ENCODE results near the gene TRIM63. TPM values are rescaled to one million over a fixed set of nuclear protein-coding genes. Genes with fewer than 3 reads are reported as not detected.

TRIM63 gene
- total RNA-seq, 1 experiment from 2014 or later, result not detected

GRCh38 chr1:26032656-26033357 is 34.6 kb downstream of the TRIM63 start:
- H3K4me1 ChIP-seq (replicated peaks; ENCODE audit: insufficient read depth), result peaks cover 9% of the 10 kb centered on the region
- CTCF ChIA-PET, result no interaction called here
- no peaks in the 10 kb centered on the region for H3K27me3 ChIP-seq (ENCODE audit: insufficient read depth, low read depth)
- POLR2A ChIA-PET (ENCODE audit: unreplicated experiment), result interaction anchor here (0.6 kb wide), 1 partner anchor 132 kb away, joined by 6 read pairs; no protein-coding TSS in a partner anchor
- intact Hi-C loops (cut with micrococcal nuclease; ENCODE audit: unreplicated experiment), result no loop called here
- H3K79me2 ChIP-seq (ENCODE audit: low read depth), result no peaks in the 10 kb centered on the region
- no peak overlapping the region for H3K27ac ChIP-seq
- no peak overlapping the region for H3K4me3 ChIP-seq
- no TSS peak for BruUV-seq (replicated peaks)
- no peaks in the 10 kb centered on the region for H3F3A ChIP-seq (ENCODE audit: insufficient read depth, low read depth)
- no peaks in the 10 kb centered on the region for H3K36me3 ChIP-seq (ENCODE audit: low read depth)
- H3K9me3 ChIP-seq (ENCODE audit: insufficient read depth, low read depth), result no peaks in the 10 kb centered on the region
- no peaks in the 10 kb centered on the region for H3K9me2 ChIP-seq (ENCODE audit: insufficient read depth)
- no peak for DNase-seq
- H2AFZ ChIP-seq, result no peak overlapping the region
- no peaks in the 10 kb centered on the region for H4K20me1 ChIP-seq (ENCODE audit: insufficient read depth)
- H3K4me2 ChIP-seq, result no peak overlapping the region
- no peak for TF ChIP-seq EZH2 (IDR thresholded peaks at IDR 0.05; ENCODE audit: low read depth)
- TF ChIP-seq CTCF (conservative IDR thresholded peaks at IDR 0.05), result no peak

GRCh38 chr1:26031611-26032220 is 35.7 kb downstream of the TRIM63 start:
- Histone ChIP-seq H4K20me1 (ENCODE audit: insufficient read depth) (no peaks in the 10 kb centered on the region), H3K4me3 (no peak overlapping the region), H3K4me2 (no peak overlapping the region), H3K36me3 (ENCODE audit: low read depth) (no peaks in the 10 kb centered on the region), H3K27ac (no peak overlapping the region), H3K79me2 (ENCODE audit: low read depth) (no peaks in the 10 kb centered on the region), H3K27me3 (ENCODE audit: insufficient read depth, low read depth) (no peaks in the 10 kb centered on the region), H3K9me2 (ENCODE audit: insufficient read depth) (no peaks in the 10 kb centered on the region), H3K9me3 (ENCODE audit: insufficient read depth, low read depth) (no peaks in the 10 kb centered on the region), H3K4me1 (replicated peaks; ENCODE audit: insufficient read depth) (peaks cover 6% of the 10 kb centered on the region), H3F3A (ENCODE audit: insufficient read depth, low read depth) (no peaks in the 10 kb centered on the region), H2AFZ (no peak overlapping the region)
- TF ChIP-seq CTCF (conservative IDR thresholded peaks at IDR 0.05) (no peak), EZH2 (IDR thresholded peaks at IDR 0.05; ENCODE audit: low read depth) (no peak)
- intact Hi-C loops (cut with micrococcal nuclease; ENCODE audit: unreplicated experiment), result no loop called here
- ChIA-PET POLR2A (ENCODE audit: unreplicated experiment) (no interaction called here), CTCF (no interaction called here)
- BruUV-seq (replicated peaks), result no TSS peak
- DNase-seq, result no peak

GRCh38 chr1:26031196-26031595 is 36.2 kb downstream of the TRIM63 start:
- CTCF ChIA-PET, result interaction anchor here (0.6 kb wide), 1 partner anchor 23 kb away, joined by 4 read pairs; no protein-coding TSS in a partner anchor
- intact Hi-C loops (cut with micrococcal nuclease; ENCODE audit: unreplicated experiment), result no loop called here
- no peaks in the 10 kb centered on the region for H3K79me2 ChIP-seq (ENCODE audit: low read depth)

More at GRCh38 chr1:26031196-26031595, 36.2 kb downstream of the TRIM63 start:
- no peak overlapping the region for H3K27ac ChIP-seq
- H3K4me1 ChIP-seq (replicated peaks; ENCODE audit: insufficient read depth), result peaks cover 1% of the 10 kb centered on the region; the same call in 1 of the 2 replicates
- no TSS peak for BruUV-seq (replicated peaks)
- no peak for DNase-seq
- H3K36me3 ChIP-seq (ENCODE audit: low read depth), result no peaks in the 10 kb centered on the region
- no peak overlapping the region for H2AFZ ChIP-seq
- H3F3A ChIP-seq (ENCODE audit: insufficient read depth, low read depth), result no peaks in the 10 kb centered on the region
- H4K20me1 ChIP-seq (ENCODE audit: insufficient read depth), result no peaks in the 10 kb centered on the region
- H3K27me3 ChIP-seq (ENCODE audit: insufficient read depth, low read depth), result no peaks in the 10 kb centered on the region
- POLR2A ChIA-PET (ENCODE audit: unreplicated experiment), result no interaction called here
- TF ChIP-seq EZH2 (IDR thresholded peaks at IDR 0.05; ENCODE audit: low read depth) (no peak), CTCF (conservative IDR thresholded peaks at IDR 0.05) (no peak)
- H3K4me3 ChIP-seq, result no peak overlapping the region
- no peaks in the 10 kb centered on the region for H3K9me2 ChIP-seq (ENCODE audit: insufficient read depth)
- H3K4me2 ChIP-seq, result no peak overlapping the region
- H3K9me3 ChIP-seq (ENCODE audit: insufficient read depth, low read depth), result no peaks in the 10 kb centered on the region

Measured in PC-9 (cell line).